PC-9 (cell line): Measurements from ENCODE around the gene BANP.

Source experiments
- EZH2 ChIP-seq: fragments of 200-600 bp; sonication (generic); IDR thresholded peaks from 2 replicates; pipeline ENCODE4 v1.8.0; 2017; ENCODE audit warnings: antibody characterized with exemption, low read depth
- TF ChIP-seq, protein P1 (sequence below): fragments of 200-600 bp; sonication (generic); conservative IDR thresholded peaks from 2 replicates; pipeline ENCODE4 v1.6.1; 2017; ENCODE audit warnings: mixed run types, antibody characterized with exemption, mild to moderate bottlenecking, moderate library complexity

DNA sequence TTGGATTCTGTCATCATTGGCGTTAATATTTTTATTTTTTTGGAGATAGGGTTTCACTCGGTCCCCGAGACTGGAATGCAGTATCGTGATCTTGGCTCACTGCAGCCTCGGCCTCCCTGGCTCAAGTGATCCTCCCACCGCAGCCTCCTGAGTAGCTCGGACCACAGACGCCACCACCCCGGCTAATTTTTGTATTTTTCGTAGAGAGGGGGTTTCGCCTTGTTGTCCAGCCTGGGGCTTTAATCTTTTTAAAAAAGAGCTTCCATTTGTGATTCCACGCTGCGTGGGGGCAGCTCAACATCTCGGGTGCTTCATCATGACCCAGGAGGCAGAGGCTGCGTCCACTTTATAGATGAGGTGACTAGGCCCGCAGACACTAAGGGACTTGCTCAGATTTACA is 1.5 kb downstream of the BANP start:
- TF ChIP-seq EZH2 = no peak
- TF ChIP-seq, protein P1, sequence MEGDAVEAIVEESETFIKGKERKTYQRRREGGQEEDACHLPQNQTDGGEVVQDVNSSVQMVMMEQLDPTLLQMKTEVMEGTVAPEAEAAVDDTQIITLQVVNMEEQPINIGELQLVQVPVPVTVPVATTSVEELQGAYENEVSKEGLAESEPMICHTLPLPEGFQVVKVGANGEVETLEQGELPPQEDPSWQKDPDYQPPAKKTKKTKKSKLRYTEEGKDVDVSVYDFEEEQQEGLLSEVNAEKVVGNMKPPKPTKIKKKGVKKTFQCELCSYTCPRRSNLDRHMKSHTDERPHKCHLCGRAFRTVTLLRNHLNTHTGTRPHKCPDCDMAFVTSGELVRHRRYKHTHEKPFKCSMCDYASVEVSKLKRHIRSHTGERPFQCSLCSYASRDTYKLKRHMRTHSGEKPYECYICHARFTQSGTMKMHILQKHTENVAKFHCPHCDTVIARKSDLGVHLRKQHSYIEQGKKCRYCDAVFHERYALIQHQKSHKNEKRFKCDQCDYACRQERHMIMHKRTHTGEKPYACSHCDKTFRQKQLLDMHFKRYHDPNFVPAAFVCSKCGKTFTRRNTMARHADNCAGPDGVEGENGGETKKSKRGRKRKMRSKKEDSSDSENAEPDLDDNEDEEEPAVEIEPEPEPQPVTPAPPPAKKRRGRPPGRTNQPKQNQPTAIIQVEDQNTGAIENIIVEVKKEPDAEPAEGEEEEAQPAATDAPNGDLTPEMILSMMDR = no peak
